Ishikawa (cell line): ENCODE measurements around the gene NT5C3A.

Experiments used
- CEBPB ChIP-seq: IDR thresholded peaks from 2 replicates; pipeline ENCODE4 v1.6.1; 2012
- EP300 ChIP-seq: IDR thresholded peaks from 2 replicates; pipeline ENCODE4 v1.6.1; 2012; ENCODE audit warnings: borderline replicate concordance
- NFIC ChIP-seq: IDR thresholded peaks from 2 replicates; pipeline ENCODE4 v1.6.1; 2012
- TAF1 ChIP-seq: IDR thresholded peaks from 2 replicates; pipeline ENCODE4 v1.6.1; 2012; ENCODE audit warnings: low read depth, mild to moderate bottlenecking
- TCF12 ChIP-seq: IDR thresholded peaks from 2 replicates; pipeline ENCODE4 v1.6.1; 2012; ENCODE audit warnings: low read depth
- TEAD4 ChIP-seq: IDR thresholded peaks from 2 replicates; pipeline ENCODE4 v1.6.1; 2012
- ZBTB7A ChIP-seq: IDR thresholded peaks from 2 replicates; pipeline ENCODE4 v1.6.1; 2012; ENCODE audit warnings: low read depth

The NT5C3A gene

DNA sequence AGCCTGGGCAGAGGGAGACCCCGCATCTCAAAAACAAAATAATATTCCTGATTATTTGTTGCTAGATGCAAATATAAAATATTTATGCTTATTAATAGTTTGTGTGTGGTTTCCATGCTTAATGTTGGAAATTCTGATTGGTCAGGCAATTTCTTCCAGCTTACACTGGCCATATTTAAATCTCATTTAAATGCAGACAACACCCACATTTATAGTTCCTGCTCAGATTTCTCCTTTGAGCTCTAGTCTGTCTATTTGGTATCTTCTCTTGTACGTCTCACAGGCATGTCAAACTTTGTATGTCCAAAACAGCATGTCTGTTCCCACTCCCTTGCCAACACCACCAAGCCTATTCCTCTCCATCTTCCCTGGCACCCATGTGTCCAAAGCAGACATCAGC lies 52.8 kb downstream of the NT5C3A start:
- TF ChIP-seq EP300 = no peak
- no peak for TF ChIP-seq ZBTB7A
- no peak for TF ChIP-seq TAF1

DNA sequence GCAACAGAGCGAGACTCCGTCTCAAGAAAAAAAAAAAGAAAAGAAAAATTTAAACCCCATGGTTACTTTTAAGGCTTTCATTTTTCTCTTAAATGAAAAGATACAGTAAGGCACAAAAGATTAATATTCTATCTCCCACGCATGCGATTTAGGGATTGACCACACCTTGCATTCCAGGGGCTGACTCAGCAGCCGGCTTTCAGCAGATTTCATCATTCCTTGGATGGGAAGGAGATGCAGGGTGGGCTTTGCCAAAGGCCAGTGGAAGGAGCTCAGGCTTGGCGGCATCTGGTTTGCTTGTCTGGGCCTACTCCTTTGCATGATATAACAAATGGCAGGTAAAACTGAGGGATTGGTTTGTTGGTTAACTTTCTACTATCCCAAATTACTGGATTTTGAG lies 83.3 kb downstream of the NT5C3A start:
- TF ChIP-seq TEAD4 (peak; percentile 40), CEBPB (0 out of 2 replicates have a peak, but pooled peaks have one; percentile 36)

DNA sequence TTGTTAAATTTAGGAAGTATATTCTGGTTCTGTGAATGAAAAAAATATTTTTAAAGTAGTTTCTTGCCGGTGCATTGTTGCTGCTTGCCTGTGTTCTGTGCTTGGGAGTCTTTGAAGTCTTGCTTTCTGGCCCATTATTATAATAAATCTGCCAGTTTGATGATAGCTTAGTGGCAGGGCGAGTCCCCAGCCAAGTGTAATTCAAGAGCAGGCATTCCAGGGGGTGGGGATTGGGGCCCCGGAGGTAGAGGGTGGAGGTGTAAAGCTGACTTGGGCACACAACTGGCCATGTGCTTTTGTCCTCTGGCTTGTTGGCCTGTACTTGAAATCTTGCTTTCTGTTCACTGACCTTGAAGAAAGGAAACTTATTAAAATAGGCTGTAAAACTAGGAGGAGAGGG lies 90.6 kb downstream of the NT5C3A start:
- TF ChIP-seq NFIC (0 out of 2 replicates have a peak, but pooled peaks have one; percentile 24), TEAD4 (peak; percentile 38; the same call in 1 of the 2 replicates), TCF12 (0 out of 2 replicates have a peak, but pooled peaks have one; percentile 21)
